GM12874 (cell line): ENCODE results near the gene CHST14.

ENCODE experiments used
- TF ChIP-seq, protein P1 (sequence below): IDR thresholded peaks from 2 replicates; pipeline ENCODE4 v1.5.1; 2011; ENCODE audit warnings: low read depth, mild to moderate bottlenecking, control low read depth, low read length, moderate library complexity; ENCODE audit not compliant: insufficient read depth

CHST14 gene

DNA sequence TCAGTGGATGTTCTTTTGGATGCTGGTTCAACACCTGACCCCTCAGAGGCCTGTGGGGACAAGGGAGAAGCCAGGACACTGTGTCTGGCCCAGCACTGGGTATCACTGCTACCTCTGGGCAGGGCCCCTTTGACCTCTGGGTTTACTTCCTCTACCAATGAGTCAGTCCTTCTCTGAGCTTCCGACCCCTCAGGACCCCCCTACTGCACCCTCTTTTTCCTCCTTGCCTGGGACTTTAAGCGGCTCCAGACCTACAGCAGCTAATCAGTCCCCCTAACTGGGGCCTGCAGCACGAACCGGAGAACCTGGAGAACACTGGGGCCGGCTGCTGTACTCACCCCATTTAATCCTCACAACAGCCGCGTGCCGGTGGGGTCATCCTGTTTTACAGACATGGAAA is 3.8 kb downstream of the CHST14 start:
- TF ChIP-seq, protein P1, sequence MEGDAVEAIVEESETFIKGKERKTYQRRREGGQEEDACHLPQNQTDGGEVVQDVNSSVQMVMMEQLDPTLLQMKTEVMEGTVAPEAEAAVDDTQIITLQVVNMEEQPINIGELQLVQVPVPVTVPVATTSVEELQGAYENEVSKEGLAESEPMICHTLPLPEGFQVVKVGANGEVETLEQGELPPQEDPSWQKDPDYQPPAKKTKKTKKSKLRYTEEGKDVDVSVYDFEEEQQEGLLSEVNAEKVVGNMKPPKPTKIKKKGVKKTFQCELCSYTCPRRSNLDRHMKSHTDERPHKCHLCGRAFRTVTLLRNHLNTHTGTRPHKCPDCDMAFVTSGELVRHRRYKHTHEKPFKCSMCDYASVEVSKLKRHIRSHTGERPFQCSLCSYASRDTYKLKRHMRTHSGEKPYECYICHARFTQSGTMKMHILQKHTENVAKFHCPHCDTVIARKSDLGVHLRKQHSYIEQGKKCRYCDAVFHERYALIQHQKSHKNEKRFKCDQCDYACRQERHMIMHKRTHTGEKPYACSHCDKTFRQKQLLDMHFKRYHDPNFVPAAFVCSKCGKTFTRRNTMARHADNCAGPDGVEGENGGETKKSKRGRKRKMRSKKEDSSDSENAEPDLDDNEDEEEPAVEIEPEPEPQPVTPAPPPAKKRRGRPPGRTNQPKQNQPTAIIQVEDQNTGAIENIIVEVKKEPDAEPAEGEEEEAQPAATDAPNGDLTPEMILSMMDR: no peak

DNA sequence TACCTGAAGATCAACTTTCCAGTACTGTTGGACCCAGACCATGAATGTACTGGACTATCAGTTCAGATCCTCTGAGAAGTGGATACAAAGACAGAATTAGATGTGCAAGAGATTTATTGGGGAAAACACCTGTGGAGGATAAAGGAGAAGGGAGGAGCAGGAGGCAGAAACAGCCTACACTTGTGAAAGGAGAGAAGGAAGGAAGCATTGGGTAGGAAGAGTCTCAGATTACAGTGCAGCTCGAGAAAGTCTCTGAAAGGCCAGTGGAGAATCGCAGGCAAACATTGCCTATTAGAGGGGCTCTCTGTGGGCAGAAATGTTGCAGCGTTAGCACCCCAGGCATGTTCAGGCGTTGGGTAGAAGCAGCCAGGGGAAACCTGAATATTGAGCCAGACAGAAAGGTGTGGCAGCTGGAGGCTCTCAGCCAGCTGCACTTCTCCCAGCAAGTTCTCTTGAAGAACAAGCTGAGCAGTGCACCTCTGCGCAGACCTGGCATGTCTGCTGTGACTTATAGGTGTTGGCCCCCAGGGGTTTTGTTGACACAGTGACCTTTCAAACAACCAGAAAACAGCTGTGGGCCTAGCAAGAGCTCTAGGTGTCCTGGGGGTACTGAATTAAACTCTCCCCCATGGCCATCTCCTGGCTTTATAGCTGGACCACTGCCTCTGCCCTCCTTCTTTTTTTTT is 7.0 kb downstream of the CHST14 start:
- TF ChIP-seq, protein P1: no peak

DNA sequence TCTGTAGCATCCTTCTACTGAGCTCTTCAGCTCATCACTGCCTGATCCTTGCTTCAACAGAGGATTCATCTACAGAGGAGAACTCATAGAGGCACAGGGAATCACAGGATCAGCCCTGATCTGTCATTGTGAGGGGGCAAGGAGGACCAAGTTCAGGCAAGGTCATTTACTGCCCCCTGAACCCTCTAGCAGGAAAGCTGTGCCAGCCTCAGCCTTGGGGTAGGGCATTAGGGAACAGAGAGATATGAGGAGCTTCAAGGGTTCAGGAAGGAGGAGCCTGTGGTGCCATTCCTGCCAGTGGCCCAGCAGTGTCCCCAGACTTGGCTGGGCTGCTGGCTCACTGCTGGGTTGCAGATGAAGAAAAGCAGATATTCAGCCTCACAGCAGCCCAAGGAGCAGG is 8.2 kb downstream of the CHST14 start:
- TF ChIP-seq, protein P1: no peak

DNA sequence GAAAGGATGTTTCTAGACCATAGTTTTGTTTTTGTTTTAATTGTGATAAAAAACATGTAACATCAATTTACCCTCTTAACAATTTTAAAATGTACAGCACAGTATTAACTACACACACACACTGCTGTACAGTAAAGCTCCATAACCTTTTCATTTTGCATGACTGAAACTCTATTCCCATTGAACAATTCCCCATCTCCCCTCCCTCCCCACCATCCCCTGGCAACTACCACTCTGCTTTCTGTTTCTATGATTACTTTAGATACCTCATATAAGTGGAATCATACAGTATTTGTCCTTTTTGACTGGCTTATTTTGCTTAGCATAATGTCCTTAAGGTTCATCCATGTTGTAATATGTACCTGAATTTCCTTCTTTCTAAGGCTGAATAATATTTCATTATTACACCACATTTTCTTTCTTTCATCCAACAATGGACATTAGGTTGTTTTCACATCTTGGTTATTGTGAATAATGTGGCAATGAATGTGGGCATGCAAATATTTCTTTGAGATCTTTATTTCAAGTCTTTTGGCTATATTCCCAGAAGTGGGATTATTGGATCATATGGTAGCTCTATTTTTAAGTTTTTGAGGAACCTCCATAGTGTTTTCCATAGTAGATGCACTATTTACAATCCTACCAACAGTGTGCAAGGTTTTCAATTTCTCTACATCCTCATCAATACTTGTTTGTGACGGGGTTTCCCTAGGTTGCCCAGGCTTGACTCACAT is 10.7 kb downstream of the CHST14 start:
- TF ChIP-seq, protein P1: no peak

DNA sequence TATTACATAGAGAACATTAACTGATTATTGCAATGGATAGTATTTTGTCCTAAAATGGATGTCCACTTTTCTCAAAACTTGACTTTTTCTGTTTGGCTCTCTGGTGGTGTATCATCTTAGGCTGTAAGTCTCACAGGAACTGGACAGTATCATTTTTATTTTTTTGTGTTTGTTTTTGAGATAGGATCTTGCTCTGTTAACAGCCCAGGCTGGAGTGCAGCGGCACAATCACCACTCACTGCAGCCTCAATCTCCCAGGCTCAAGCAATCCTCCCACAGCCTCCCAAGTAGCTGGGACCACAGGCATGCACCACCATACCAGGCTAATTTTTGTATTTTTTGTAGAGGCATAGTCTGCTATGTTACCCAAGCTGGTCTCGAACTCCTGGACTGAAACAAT is 13.1 kb downstream of the CHST14 start:
- TF ChIP-seq, protein P1: no peak

DNA sequence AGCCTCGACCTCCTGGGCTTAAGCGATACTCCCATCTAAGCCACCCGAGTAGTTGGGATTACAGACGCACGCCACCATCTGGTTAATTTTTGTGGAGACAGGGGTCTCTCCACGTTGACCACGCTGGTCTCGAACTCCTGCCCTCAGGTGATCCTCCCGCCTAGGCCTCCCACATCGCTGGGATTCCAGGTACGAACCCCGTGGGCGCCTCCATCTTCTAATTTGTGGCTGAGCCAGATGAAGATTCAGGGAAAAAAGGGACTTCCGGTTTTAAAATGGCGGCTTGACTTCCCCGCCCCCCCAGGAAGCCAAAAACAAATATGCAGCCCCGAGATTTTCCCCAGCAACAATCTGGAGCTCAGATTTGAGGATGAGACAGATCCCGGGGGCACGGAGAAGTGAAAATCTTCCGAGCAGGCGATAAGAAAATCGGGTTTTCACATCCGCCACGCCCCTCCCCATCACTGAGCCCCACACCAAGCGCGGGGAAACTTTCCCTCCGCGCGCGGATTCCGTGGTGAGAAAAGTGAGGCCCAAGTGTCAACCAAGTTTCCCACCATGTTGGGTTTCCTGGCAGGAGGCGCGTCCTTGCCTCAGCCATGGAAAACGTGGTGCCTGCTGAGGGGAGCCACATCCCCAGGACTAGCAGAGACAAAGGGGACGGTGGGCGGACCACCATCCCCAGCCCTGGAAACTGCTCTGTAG is 15.4 kb downstream of the CHST14 start:
- TF ChIP-seq, protein P1: no peak
